OCI-LY3 (cell line): Measurements from ENCODE around the gene BOLA1.

Source experiments
- H2AFZ ChIP-seq: fragments of 200-600, 300-600 bp; shearing (Covaris generic); 2 replicates; pipeline ENCODE4 v1.6.0; 2014; ENCODE audit warnings: antibody characterized with exemption, low read depth, low read length
- H3K27ac ChIP-seq: fragments of 200-600, 300-600 bp; sonication (generic); 2 replicates; pipeline ENCODE4 v1.5.1; 2014; ENCODE audit warnings: mild to moderate bottlenecking, low read length, moderate library complexity, mixed read lengths
- H3K27me3 ChIP-seq: fragments of 200-600, 300-600 bp; sonication (generic); 2 replicates; pipeline ENCODE4 v1.6.1; 2014; ENCODE audit warnings: low read depth, low read length, mixed read lengths
- H3K36me3 ChIP-seq: fragments of 200-600, 300-600 bp; sonication (generic); replicated peaks from 2 replicates; pipeline ENCODE3; 2014; ENCODE audit warnings: low read depth, low read length, mixed read lengths
- H3K4me1 ChIP-seq: fragments of 300-600, 200-600 bp; sonication (generic); 2 replicates; pipeline ENCODE4 v1.6.1; 2014; ENCODE audit warnings: low read length, mixed read lengths
- H3K4me2 ChIP-seq: fragments of 200-600, 300-600 bp; sonication (generic); 2 replicates; pipeline ENCODE4 v1.6.1; 2014; ENCODE audit warnings: low read length, mixed read lengths
- H3K4me3 ChIP-seq: fragments of 300-600, 200-600 bp; sonication (generic); 2 replicates; pipeline ENCODE4 v1.5.1; 2014; ENCODE audit warnings: antibody characterized with exemption, mild to moderate bottlenecking, low read length, moderate library complexity
- H3K79me2 ChIP-seq: fragments of 300-600, 200-600 bp; shearing (Covaris generic); 2 replicates; pipeline ENCODE4 v1.6.1; 2014; ENCODE audit warnings: mild to moderate bottlenecking, low read length, mixed read lengths
- H3K9ac ChIP-seq: fragments of 300-600, 200-600 bp; shearing (Covaris generic); 2 replicates; pipeline ENCODE4 v1.6.0; 2014; ENCODE audit warnings: mild to moderate bottlenecking, low read length, moderate library complexity
- H3K9me3 ChIP-seq: fragments of 200-600, 300-600 bp; shearing (Covaris generic); 2 replicates; pipeline ENCODE4 v1.6.1; 2014; ENCODE audit warnings: low read length, mixed read lengths; ENCODE audit not compliant: insufficient read depth
- H4K20me1 ChIP-seq: fragments of 200-600, 300-600 bp; sonication (generic); 2 replicates; pipeline ENCODE4 v1.6.1; 2016; ENCODE audit warnings: low read length, mixed read lengths; ENCODE audit not compliant: insufficient read depth
- EZH2phosphoT487 ChIP-seq: fragments of 200-600 bp; shearing (Covaris generic); IDR thresholded peaks from 2 replicates; pipeline ENCODE4 v1.6.1; 2018; ENCODE audit warnings: antibody characterized with exemption, mixed run types, low read depth
- TF ChIP-seq, protein P1 (sequence below): fragments of 200-600, 300-600 bp; sonication (generic); IDR thresholded peaks from 2 replicates; pipeline ENCODE4 v1.5.1; 2014; ENCODE audit warnings: antibody characterized with exemption, low read length, low read depth

Gene BOLA1

DNA sequence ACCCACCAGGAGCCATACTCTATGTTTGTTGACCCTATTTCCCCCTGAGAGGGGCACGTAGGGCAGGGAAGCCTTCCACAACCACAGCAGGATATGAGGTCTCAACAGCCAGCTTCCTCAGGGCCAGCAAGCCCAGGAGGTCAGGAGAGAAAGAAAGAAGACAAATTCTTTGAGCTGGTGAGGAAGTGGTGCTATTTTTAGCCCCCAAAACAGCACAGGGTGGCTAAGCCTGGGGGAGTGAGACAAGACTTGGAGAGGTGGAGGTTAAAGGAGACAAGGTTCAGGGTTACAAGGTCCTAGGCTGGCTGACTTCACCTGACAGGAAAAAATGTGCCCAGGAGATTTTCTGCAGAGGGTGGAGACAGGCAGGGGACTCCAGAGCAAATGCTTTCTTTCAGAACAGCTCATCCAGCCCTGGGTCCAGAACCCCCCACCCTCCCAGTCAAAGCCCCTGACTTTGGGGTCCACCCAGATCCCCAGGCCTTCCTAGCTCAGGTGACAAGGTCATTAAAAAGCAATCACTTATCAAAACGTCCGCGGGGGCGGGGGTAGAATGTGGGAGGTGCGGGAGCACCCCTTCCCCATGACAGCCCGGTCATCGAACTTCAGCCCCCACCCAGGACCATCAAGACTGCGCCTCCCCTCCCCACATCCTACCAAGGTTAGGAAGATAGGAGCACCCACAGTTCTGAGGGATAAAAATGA is 17.0 kb downstream of the BOLA1 start:
- Histone ChIP-seq H2AFZ (no peak overlapping the region), H3K27ac (no peak overlapping the region)

DNA sequence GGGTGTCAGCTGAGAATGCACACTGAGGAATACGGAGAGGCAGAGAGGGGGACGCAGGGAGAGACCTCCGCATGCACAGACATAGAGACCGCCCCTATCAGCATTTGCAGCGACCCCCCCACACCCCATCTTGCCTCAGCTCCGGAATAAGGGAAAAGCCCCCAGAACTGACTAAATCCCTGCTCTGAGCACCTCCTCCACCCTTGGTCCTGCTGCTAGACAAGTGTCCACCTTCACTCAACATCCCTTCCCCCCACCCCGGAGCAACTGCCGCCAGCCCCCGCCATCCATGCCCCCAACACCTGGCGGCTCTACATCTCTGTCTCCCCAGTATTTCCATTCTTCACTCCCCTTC is 17.5 kb downstream of the BOLA1 start:
- no peaks in the 10 kb centered on the region for H3K27me3 ChIP-seq
- no peak overlapping the region for H3K27ac ChIP-seq
- TF ChIP-seq, protein P1, sequence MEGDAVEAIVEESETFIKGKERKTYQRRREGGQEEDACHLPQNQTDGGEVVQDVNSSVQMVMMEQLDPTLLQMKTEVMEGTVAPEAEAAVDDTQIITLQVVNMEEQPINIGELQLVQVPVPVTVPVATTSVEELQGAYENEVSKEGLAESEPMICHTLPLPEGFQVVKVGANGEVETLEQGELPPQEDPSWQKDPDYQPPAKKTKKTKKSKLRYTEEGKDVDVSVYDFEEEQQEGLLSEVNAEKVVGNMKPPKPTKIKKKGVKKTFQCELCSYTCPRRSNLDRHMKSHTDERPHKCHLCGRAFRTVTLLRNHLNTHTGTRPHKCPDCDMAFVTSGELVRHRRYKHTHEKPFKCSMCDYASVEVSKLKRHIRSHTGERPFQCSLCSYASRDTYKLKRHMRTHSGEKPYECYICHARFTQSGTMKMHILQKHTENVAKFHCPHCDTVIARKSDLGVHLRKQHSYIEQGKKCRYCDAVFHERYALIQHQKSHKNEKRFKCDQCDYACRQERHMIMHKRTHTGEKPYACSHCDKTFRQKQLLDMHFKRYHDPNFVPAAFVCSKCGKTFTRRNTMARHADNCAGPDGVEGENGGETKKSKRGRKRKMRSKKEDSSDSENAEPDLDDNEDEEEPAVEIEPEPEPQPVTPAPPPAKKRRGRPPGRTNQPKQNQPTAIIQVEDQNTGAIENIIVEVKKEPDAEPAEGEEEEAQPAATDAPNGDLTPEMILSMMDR = no peak
- TF ChIP-seq EZH2phosphoT487 = no peak
- no peaks in the 10 kb centered on the region for H3K79me2 ChIP-seq
- peak overlapping the region; percentile 86 for H3K4me3 ChIP-seq
- H3K4me2 ChIP-seq = peak overlapping the region; percentile 89
- no peaks in the 10 kb centered on the region for H3K9me3 ChIP-seq
- H3K9ac ChIP-seq = peak overlapping the region; percentile 68; the same call in 1 of the 2 replicates
- peaks cover 5% of the 10 kb centered on the region for H3K36me3 ChIP-seq
- no peaks in the 10 kb centered on the region for H4K20me1 ChIP-seq
- H2AFZ ChIP-seq = peak overlapping the region; percentile 88; the same call in 1 of the 2 replicates
- peaks cover 21% of the 10 kb centered on the region for H3K4me1 ChIP-seq

More for the DNA sequence above, 17.0 kb downstream of the BOLA1 start:
- no peaks in the 10 kb centered on the region for H3K9me3 ChIP-seq
- H3K4me2 ChIP-seq = peak overlapping the region; percentile 89
- peaks cover 21% of the 10 kb centered on the region for H3K4me1 ChIP-seq
- TF ChIP-seq EZH2phosphoT487 = no peak
- TF ChIP-seq, protein P1 = no peak
- H3K79me2 ChIP-seq = no peaks in the 10 kb centered on the region
- H3K27me3 ChIP-seq = no peaks in the 10 kb centered on the region
- H3K4me3 ChIP-seq = peak overlapping the region; percentile 86; the same call in 1 of the 2 replicates
- no peaks in the 10 kb centered on the region for H3K36me3 ChIP-seq
- no peak overlapping the region for H3K9ac ChIP-seq
- no peaks in the 10 kb centered on the region for H4K20me1 ChIP-seq

DNA sequence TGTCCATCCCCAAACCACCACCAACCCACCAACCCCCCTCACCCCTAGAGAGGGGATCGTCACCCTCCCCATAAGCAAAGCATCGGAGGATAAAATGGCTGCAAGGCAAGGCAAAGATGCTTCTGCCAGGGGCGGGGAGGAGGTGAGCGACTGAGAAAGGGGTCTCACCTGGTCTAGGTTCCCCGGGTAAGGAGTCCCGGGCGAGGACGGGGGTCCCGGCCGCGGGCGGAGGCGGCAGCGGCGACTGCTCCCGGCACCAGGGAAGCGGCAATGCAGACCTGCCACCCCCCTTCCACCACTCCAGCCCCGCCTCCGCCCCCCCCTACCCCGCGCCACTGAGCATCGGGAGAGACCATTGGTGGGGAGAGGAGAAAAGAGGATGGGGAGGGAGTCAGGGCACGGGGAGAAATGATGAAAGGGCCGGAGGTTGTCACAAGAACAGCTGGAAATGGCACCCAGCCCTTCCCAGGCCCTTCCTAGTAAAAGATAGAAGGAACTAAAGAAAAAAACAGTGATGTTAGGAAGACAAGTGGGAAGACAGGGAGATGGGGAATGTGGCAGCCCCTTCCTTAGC is 18.3 kb downstream of the BOLA1 start, which contains the start of gene SV2A:
Gene SV2A, minus strand, starts transcription at position 274 of the 574 bp plus-strand sequence. CDS start 4,004 bp downstream, outside the sequence.
- no peaks in the 10 kb centered on the region for H3K79me2 ChIP-seq
- peak within 1 kb of the TSS; percentile 88 for H2AFZ ChIP-seq
- no peaks in the 10 kb centered on the region for H4K20me1 ChIP-seq
- H3K36me3 ChIP-seq = peaks cover 10% of the 10 kb centered on the region
- no peaks in the 10 kb centered on the region for H3K9me3 ChIP-seq
- peak within 1 kb of the TSS; percentile 68 for H3K9ac ChIP-seq
- H3K27me3 ChIP-seq = no peaks in the 10 kb centered on the region
- peak within 1 kb of the TSS; percentile 86 for H3K4me3 ChIP-seq
- peak within 1 kb of the TSS; percentile 89 for H3K4me2 ChIP-seq
- H3K27ac ChIP-seq = no peak within 1 kb of the TSS
- peaks cover 21% of the 10 kb centered on the region for H3K4me1 ChIP-seq
- no peak for TF ChIP-seq EZH2phosphoT487
- TF ChIP-seq, protein P1 = no peak

DNA sequence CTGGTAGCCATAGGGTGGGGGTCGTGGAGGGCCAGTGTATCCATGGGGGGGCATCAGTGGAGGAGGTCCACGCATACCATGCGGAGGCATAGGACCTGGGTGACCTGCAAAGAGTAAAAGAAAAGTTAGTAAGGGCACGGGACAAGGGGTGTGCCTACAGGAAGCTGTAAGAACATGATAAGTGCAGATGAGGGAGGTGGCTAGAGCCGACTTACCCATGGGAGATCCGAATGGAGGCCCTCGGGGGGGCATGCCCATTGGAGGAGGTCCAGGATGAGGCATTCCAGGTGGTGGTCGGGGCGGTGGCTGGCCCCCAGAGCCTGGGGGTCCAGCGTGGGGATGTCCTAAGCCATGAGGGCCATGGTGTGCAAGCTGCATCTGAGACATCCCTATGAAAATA is 24.3 kb downstream of the BOLA1 start:
- TF ChIP-seq, protein P1 = no peak
- no peak for TF ChIP-seq EZH2phosphoT487
- Histone ChIP-seq H2AFZ (no peak overlapping the region), H3K36me3 (peaks cover 45% of the 10 kb centered on the region), H3K4me2 (no peak overlapping the region), H3K27ac (no peak overlapping the region), H3K9ac (no peak overlapping the region), H3K27me3 (no peaks in the 10 kb centered on the region), H3K4me1 (peaks cover 13% of the 10 kb centered on the region), H3K9me3 (no peaks in the 10 kb centered on the region), H3K79me2 (peaks cover 31% of the 10 kb centered on the region), H3K4me3 (no peak overlapping the region), H4K20me1 (peaks cover 10% of the 10 kb centered on the region; the same call in 1 of the 2 replicates)
